Epithelial cell of esophagus (primary cell): ENCODE data around the gene SHISA5.

Source experiments
- DNase-seq: peaks from one replicate; pipeline ENCODE4 v3.0.0; 2010; ENCODE audit warnings: low read depth
- H3K4me3 ChIP-seq: 2 replicates; pipeline ENCODE4 v1.5.1; 2011; ENCODE audit warnings: mild to moderate bottlenecking, low read length, control low read depth
- TF ChIP-seq, protein P1 (sequence below): IDR thresholded peaks from 2 replicates; pipeline ENCODE4 v1.5.1; 2011; ENCODE audit warnings: low read depth, mild to moderate bottlenecking, low read length, control low read depth, inconsistent platforms; ENCODE audit not compliant: insufficient read depth; ENCODE audit errors: missing control alignments

The SHISA5 gene

DNA sequence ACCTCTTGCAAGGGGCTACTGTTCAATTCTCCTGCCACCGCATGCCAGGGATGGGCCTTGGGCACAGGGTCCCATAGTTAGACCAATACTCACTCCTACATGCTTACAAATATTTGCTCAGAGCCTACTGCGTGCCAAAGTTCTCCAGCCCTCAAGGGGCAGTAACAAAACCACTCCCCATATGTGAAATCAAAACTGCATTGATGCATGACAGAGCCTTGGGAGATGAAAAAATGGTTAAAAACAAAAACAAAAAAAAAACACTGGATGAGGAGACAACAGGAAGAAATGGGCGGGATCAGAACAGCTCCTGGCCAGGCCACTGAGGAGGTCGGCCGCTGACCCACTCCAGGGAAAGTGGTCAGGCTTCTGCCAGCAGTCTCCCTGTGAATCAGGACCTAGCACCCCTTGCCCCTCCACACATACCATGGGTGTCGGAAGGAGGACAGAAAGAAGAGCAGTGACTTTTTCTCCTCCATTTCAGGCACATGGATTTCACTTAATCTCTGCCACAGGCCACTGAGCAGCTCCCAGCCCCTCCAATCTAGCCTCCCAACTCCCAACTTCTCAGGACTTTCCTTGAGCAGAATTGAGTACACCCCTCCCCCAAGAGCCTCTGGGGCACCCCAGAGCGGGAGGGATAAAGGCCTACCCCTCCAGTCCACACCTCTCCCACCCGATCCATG is 76.9 kb downstream of the SHISA5 start:
- DNase-seq = peak; percentile 42
- peak overlapping the region; percentile 71 for H3K4me3 ChIP-seq
- TF ChIP-seq, protein P1, sequence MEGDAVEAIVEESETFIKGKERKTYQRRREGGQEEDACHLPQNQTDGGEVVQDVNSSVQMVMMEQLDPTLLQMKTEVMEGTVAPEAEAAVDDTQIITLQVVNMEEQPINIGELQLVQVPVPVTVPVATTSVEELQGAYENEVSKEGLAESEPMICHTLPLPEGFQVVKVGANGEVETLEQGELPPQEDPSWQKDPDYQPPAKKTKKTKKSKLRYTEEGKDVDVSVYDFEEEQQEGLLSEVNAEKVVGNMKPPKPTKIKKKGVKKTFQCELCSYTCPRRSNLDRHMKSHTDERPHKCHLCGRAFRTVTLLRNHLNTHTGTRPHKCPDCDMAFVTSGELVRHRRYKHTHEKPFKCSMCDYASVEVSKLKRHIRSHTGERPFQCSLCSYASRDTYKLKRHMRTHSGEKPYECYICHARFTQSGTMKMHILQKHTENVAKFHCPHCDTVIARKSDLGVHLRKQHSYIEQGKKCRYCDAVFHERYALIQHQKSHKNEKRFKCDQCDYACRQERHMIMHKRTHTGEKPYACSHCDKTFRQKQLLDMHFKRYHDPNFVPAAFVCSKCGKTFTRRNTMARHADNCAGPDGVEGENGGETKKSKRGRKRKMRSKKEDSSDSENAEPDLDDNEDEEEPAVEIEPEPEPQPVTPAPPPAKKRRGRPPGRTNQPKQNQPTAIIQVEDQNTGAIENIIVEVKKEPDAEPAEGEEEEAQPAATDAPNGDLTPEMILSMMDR = no peak

DNA sequence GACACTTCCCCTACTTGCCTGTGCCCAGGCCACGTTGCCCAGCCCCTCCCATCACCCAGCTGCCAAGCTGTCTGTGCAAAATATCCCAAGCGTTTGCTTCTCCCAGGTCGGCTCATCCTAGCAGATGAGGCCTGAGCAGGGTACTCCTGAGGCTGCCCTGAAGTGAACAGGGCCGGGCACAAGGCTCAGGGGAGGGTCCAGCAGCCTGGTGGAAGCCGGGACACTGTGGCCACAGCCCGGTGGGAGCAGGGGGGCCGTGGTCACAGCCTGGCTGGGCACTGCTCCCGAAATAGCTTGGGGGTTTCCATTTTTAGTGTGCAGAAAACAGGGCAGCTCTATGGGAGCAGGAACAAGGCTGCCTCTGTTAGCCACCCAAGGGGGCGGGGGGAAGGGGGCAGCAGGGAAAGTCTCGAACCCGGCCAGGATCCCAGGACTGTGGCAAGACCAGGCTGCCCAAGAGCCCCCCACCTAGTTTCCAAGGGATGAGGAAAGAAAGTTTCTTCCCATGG is 77.5 kb downstream of the SHISA5 start:
- TF ChIP-seq, protein P1 = no peak
- peak overlapping the region; percentile 71 for H3K4me3 ChIP-seq
- no peak for DNase-seq

DNA sequence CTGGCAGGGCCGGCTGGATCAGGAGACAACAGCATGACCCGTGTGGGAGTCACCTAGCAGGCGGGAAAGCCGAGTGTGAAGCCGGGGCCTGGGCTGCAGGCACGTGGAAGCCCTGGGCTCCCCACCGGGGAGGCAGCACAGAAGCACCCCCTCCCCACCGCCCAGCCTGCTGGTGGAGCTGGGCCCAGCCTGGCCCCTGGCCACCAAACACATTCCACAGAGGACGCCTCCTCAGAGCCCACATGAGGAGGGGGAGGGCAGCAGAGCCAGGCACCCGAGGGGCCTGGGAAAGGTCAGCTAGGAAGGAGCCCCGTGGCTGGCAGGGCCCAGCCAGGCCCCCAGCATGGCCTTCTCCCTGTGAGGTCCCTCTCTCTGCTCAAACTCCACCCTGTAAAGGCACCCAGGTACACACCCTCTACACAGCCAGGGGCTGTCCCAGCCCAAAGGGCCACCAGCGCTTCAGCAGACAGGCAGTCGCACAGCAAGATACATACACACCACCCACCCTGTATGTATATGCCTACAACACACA is 78.6 kb downstream of the SHISA5 start:
- DNase-seq = no peak
- peak overlapping the region; percentile 71 for H3K4me3 ChIP-seq
- TF ChIP-seq, protein P1 = no peak

DNA sequence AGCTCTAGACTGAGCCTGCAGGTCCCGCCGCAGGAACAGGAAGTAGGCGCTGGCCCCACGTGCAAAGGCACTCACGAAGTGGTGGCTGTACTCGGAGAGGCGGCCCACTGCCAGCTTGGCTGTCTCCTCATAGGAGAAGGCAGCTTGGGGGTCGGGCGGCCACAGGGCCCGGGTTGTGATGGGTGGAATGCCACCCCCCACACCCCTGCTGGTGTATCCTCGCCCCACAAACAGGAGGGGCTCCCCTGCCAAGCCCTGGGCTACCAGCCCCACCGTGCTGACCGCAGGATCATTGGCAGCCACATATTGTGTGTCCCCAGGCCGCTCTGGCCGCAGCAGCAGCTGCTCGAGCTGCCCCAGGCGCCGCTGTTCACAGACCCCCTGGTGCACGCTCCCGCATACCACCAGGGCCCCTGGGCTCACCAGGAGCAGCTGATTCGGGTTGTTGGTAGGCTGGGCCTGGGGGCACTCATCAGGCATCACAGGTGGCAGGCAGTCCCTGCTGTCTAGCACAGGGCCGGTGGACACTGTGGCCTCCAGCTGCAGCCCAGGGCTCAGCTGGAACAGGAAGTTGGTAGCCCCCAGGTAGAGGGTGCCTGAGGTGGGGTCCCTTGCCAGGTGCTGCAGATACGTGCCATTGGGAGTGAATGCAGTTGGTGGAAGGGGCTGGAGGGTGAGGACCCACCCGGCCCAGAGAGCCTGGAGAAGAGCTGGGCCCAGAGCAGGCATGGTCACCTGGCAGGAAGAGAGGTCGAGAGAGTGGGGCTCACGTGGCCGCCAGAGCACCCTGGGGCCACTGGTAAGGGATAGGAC is 79.9 kb downstream of the SHISA5 start:
- TF ChIP-seq, protein P1 = no peak
- DNase-seq = no peak
- no peak overlapping the region for H3K4me3 ChIP-seq

DNA sequence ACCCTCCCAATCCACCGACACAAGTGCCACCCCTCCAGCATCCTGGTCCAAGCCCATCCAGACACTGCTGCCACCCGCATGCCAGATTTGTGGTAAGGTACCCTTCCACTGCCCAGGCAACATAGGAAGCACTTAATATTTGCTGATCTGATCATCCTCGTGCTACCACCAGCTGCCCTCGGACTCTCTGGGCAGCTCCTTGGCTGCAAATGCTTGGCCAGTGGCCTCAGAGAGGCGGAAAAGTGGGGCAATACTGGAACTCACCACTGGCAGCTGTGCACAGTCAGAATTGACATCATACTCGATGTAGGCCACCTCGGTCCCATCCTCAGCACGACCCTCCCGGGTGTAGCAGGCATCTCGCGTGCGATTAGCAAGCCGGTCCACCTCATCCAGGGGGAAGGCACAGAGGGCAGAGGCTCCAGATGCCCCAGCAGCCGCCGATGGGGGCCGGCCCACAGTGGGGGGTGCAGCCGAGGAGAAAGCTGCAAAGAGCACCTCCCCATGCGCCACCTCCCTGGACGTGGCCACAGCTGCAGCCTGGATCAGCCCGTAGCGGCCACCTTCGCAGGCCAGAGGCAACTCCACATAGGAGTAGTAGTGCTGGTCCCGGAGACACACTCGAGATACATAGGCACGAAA is 80.6 kb downstream of the SHISA5 start:
- TF ChIP-seq, protein P1 = no peak
- no peak overlapping the region for H3K4me3 ChIP-seq
- DNase-seq = no peak

DNA sequence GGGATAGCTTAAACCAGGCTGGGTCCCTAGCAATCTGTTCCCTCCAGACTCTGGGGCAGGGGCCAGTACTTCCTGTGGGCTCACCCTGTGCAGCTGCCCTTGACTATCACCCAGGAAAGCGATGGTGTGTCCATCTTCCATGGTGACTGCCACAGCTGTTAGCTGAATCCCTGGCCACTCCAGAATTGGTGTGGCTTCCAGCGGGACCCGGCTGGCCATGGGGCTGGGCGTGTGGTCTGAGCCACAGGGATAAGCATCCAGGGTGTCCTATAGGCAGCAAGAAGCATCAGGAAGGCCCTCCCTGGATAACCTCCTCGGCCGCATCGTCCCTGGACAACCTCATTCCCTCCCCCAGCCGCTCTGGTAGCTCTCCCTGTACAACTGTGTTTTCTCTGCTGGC is 81.3 kb downstream of the SHISA5 start:
- TF ChIP-seq, protein P1 = no peak
- DNase-seq = no peak
- no peak overlapping the region for H3K4me3 ChIP-seq
